ENCODE measurements around the gene MED15.
"Not testable (repeated sequence)": the region's sequence is repeated elsewhere in the genome, so short reads cannot be mapped to it uniquely, and the experiment has no call there.

The MED15 gene

DNA sequence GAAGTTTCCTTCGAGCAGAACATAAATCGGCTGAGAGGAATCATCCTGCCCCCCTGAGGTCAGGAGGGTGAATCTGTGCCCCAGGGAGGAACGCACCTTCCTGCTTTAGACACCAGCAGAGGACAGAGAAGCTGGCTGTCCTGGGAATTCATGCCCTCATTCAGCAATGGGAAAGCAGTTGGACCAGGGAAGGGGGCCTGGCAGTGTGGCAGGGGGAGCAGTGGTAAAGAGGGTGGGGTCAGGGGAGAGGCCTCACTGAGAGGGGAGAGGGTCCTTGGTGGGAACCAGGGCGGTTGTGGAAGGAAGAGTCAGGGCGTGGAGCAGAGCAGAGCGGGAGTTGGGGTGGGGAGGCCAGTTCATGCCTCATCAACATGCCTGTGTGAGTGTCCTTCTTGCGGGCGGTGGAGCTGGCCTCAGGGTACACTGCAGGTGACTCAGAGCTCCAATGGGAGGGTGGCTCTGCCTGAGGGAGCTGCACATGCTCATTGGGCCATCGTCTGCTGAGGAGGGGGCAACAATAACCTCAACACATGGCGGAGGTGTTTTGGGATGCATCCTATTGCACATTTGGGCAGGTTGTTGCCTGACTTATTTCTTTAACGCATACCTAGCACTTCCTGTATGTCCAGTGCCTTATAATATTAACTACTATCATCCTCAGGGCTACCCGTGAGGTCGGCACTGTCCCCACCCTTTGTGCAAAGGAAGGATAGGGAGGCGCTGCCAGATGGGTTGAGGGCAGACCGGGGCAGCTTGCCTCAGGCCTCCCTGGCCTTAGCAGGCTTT lies 23.2 kb downstream of the MED15 start:
- Mint-ChIP-seq H3K36me3 (peaks cover 74% of the 10 kb centered on the region), H3K4me3 (no peak overlapping the region), H3K27ac (peak overlapping the region; percentile 88), H3K4me1 (peaks cover 85% of the 10 kb centered on the region), H3K9me3 (no peaks in the 10 kb centered on the region)
- DNase-seq (ENCODE audit: low spot score in 2 of 2) (no peak), ATAC-seq (no peak)

DNA sequence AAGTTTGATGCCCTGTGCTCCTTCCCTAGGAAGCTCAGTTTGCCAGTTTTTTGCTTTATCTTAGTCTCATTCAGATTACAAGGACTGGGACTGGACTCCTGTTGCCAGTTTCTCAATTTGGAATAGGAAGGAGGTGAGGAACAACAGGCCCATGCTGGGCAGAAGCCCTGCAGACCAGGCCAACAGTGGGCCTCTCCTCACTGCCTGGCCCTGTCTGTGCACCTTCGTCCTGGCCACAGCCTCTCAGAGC lies 23.7 kb downstream of the MED15 start:
- Mint-ChIP-seq H3K4me1 (peaks cover 84% of the 10 kb centered on the region), H3K27ac (peak overlapping the region; percentile 97), H3K36me3 (peaks cover 69% of the 10 kb centered on the region), H3K4me3 (no peak overlapping the region), H3K9me3 (no peaks in the 10 kb centered on the region)
- DNase-seq (ENCODE audit: low spot score in 2 of 2) (no peak), ATAC-seq (no peak)

DNA sequence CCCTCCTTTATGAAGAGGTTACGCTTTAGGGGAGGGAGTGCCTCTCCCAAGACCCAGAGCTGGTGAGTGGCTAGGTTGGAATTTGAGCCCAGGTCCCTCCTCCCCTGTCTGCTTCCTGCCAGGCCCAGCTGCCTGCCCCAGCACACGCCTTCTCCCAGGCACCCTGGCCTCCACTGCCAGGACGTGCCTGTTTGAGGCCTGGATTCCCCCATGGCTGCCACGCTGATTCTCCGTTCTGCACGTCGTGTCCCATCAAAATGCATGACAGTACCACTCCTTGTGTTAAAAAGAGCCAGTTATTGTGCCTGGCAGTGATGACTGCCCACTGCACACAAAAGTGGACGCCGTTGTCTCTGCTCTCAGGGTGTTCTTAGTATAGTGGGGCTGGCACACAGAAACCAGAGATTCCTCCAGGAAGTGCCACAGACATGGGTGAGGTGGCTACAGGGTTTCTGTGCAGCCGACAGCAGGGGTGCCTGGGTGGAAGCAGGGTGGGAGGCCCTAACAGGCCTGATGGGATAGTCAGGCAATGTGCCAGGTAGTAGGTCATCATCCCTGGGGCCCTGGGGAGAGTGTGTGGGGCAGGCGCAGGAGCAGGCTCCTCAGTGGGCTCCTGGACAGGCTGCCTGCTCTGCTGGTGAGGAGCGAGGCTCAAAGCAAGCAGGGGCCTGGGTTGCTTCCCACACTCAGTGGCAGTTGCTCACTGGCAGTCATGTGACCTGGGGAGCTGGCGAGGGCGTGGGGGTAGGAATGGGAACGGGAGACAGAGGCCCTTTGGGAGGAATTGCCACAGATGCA lies 24.2 kb downstream of the MED15 start:
- Mint-ChIP-seq H3K36me3 (peaks cover 69% of the 10 kb centered on the region), H3K4me3 (no peak overlapping the region), H3K27ac (peak overlapping the region; percentile 97), H3K9me3 (no peaks in the 10 kb centered on the region), H3K4me1 (peaks cover 83% of the 10 kb centered on the region)
- ATAC-seq = peak; percentile 13
- DNase-seq (ENCODE audit: low spot score in 2 of 2) = no peak

DNA sequence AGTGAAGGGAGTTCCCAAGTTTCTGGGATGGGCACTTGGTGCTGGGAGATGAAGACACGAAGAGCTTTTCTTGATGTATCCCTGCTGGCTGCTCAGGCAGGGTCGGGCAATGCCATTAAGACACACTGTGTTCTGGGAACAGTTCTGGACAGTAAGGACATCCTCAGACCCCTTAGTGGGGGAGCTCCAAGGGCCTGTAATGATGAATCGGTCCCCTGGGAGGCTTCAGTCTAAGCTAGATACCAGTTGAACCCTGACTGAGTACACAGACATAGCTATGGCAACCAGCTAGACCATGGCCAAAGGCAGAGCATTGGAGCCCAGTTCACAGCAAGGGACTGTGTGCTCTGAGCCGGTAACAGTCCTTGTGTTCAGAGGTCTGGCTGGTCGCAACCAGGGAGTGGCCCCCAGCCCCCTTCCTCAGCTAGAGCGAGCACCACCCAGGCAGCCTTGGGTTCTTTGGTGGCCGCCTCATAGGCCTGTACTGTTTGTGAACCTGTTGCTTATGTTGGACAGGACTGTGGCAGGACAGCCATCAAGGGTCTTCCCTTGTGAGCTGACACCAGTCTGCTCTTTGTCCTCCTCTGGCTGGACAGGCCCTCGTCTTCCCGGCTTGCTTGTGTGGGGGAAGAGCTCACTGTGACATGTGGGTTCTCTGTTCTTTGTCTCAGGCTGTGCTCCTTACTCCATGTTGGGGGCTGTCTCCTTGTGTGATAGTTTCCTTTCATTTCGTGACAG lies 25.0 kb downstream of the MED15 start:
- Mint-ChIP-seq H3K36me3 (peaks cover 69% of the 10 kb centered on the region), H3K4me3 (peak overlapping the region; percentile 8), H3K4me1 (peaks cover 81% of the 10 kb centered on the region), H3K9me3 (no peaks in the 10 kb centered on the region), H3K27ac (peak overlapping the region; percentile 97)
- DNase-seq (ENCODE audit: low spot score in 2 of 2) (no peak), ATAC-seq (peak; percentile 11)

DNA sequence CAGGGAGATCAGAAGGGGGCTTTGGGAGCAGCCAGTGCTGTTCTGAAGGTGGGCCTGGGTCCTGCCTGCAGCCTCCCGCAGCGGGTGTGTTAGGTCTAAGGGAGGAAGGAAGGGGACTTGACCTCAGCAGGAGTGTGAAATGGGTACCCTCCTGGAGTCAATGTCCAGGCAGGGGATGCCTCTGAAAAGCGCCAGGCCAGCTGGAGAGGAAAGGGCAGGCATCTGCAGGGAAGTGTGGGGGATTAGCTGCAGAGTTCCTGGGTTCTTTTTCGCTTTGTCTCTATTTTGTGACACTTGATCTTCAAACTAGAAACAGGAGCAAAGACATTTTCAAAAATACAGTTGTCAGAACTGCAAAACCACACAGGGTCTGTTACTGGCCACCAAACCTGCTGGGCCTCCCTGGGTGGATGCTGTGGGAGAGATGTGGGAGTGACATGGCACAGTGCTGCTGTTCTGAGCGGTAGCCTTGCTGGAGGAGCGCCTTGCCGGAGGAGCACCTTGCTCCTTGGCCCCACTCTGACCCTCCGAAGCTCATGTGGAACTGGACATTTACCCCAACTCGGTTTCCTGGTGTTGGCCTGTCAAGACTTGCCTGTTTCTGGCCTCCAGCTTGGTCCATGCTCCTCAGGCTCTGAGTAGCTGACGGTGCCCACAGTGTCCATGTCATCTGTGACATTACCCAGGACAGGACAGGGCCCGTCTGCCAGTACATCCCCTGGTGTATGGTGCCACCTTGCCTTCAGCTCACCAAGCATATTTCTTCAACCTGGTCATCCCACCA lies 25.9 kb downstream of the MED15 start:
- DNase-seq (ENCODE audit: low spot score in 2 of 2) (no peak), ATAC-seq (no peak)
- H3K9me3 Mint-ChIP-seq = no peaks in the 10 kb centered on the region
- H3K27ac Mint-ChIP-seq = peak overlapping the region; percentile 97
- peaks cover 76% of the 10 kb centered on the region for H3K4me1 Mint-ChIP-seq
- peak overlapping the region; percentile 14 for H3K4me3 Mint-ChIP-seq
- H3K36me3 Mint-ChIP-seq = peaks cover 69% of the 10 kb centered on the region

DNA sequence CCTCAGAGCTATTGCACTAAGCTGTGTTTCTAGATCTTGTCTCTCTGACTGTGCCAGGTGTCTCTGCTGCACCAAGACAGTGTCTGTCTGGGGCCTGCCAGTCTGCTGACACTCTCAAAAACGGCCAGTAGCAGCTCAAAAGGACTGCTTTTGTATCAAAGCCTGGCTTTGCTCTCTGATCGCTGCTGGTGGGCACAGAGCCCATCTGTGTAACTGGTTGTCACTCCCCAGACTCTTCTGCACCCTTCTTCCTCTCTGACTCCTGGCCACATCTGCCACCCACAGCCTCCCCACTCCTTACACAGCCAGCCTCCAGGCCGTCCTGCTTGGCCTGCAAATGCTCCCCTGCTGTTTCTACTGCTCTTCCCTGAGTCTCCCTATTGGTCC lies 26.5 kb downstream of the MED15 start:
- Mint-ChIP-seq H3K27ac (peak overlapping the region; percentile 97), H3K4me3 (peak overlapping the region; percentile 14), H3K4me1 (peaks cover 70% of the 10 kb centered on the region), H3K9me3 (no peaks in the 10 kb centered on the region), H3K36me3 (peaks cover 69% of the 10 kb centered on the region)
- no peak for ATAC-seq
- no peak for DNase-seq (ENCODE audit: low spot score in 2 of 2)

DNA sequence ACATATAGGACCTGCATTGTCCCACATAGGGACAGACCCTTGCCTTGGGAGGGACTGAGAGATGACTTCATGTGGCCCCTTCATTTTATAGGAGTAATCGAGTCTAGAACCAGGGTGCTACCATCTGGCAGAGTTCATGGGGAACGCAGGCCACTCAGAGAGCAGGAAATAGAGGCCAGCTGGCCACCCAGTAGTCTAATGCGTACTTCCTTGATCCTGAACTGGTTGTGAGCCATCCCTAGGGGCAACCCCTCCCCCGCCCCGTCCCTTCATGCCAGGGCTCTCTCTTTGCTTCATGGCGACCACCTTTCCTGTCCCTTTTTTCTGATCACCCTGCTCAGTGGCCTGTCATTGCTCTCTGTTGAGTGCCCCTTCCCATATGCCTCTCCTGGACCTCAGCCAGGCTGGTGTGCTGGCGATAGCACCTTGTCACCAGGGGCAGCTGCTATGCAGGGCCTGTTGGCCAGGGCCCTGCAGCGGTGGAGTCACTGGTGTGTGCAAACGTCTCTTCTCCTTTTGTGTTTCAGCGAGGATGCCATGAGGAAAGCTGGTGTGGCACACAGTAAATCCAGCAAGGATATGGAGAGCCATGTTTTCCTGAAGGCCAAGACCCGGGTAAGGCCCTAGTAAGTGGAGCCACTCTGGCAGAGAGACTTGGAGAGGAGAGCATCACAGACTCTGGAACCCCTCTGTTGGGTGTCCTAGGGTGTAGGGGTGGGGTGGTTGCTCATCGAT lies 29.3 kb downstream of the MED15 start:
- no peak overlapping the region for H3K4me3 Mint-ChIP-seq
- peaks cover 78% of the 10 kb centered on the region for H3K36me3 Mint-ChIP-seq
- ATAC-seq = no peak
- DNase-seq (ENCODE audit: low spot score in 2 of 2) = no peak
- H3K4me1 Mint-ChIP-seq = peaks cover 52% of the 10 kb centered on the region
- H3K27ac Mint-ChIP-seq = peak overlapping the region; percentile 80
- no peaks in the 10 kb centered on the region for H3K9me3 Mint-ChIP-seq

DNA sequence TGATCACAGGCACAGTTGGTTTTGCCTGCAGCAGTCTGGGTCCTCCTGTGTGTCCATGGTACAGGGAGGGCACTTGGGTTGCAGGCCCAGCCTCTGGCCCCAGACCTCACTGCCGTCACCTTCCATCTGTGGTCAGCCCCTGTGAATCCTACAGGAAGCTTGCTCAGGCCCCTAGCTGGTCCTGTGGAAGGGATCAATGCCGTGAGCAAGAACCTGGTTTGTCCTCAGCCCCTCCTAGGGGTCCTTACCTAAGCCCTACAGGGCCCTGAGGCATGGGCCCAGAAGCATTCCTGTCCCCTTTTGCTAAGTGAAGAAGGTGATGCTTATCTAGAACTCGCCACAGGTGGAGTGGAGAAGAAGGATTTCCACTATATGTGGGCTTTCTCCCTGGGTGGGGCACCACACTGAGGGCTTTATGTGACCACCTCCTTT lies 29.9 kb downstream of the MED15 start:
- H3K27ac Mint-ChIP-seq = peak overlapping the region; percentile 80
- H3K4me3 Mint-ChIP-seq = no peak overlapping the region
- no peak for DNase-seq (ENCODE audit: low spot score in 2 of 2)
- ATAC-seq = no peak
- H3K4me1 Mint-ChIP-seq = peaks cover 46% of the 10 kb centered on the region
- H3K36me3 Mint-ChIP-seq = peaks cover 79% of the 10 kb centered on the region
- no peaks in the 10 kb centered on the region for H3K9me3 Mint-ChIP-seq

DNA sequence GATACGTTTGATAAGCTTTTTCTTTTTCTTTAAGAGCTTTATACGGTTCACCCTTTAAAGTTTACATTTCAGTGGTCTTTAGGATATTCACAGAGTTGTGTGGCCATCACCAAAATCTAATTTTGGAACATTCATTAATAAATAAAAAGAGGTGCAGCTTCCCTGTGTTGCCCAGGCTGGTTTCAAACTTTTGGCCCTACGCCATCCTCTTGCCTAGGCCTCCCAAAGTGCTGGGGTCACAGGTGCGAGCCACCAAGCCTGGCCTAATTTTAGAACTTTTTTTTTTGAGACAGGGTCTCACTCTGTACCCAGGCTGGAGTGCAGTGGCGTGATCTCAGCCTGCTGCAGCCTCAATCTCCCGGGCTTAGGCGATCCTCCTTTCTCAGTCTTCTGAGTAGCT lies 30.6 kb downstream of the MED15 start:
- no peak for ATAC-seq
- no peak for DNase-seq (ENCODE audit: low spot score in 2 of 2)
- H3K4me1 Mint-ChIP-seq = peaks cover 44% of the 10 kb centered on the region
- peaks cover 86% of the 10 kb centered on the region for H3K36me3 Mint-ChIP-seq
- peak overlapping the region; percentile 58 for H3K27ac Mint-ChIP-seq
- H3K4me3 Mint-ChIP-seq = no peak overlapping the region
- H3K9me3 Mint-ChIP-seq = no peaks in the 10 kb centered on the region

DNA sequence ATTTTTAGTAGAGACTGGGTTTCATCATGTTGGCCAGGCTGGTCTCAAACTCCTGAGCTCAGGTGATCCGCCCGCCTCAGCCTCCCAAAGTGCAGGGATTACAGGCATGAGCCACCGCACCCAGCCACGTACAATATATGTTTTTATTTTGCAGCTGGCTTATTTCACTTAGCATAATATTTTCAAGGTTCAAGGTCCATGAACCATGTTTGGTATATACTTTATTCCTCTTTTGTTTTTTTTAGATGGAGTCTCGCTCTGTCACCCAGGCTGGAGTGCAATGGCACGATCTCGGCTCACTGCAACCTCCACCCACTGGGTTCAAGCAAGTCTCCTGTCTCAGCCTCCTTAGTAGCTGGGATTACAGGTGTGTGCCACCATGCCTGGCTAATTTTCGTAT lies 31.5 kb downstream of the MED15 start:
- Mint-ChIP-seq H3K4me1 (peaks cover 37% of the 10 kb centered on the region), H3K36me3 (peaks cover 93% of the 10 kb centered on the region)
- DNase-seq (ENCODE audit: low spot score in 2 of 2); H3K27ac Mint-ChIP-seq; ATAC-seq; H3K4me3 Mint-ChIP-seq; H3K9me3 Mint-ChIP-seq: not testable (repeated sequence)

DNA sequence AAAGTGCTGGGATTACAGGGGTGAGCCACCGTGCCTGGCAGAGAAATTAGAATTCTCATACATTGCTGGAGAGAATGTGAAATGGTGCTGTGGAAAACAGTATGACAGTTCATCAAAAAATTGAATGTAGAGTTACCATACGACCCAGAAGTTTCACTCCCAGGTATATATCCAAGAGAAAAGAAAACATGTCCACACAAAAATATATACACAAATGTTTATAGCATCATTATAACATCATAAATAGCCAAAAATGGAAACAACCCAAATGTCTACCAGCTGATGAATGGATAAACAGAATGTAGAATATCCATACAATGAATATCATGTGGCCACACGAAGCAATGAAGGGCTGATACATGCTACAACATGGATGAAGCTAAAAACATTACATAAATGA lies 34.6 kb downstream of the MED15 start:
- peaks cover 92% of the 10 kb centered on the region for H3K36me3 Mint-ChIP-seq
- no peak overlapping the region for H3K4me3 Mint-ChIP-seq
- no peak for ATAC-seq
- peak overlapping the region; percentile 58 for H3K27ac Mint-ChIP-seq
- peaks cover 31% of the 10 kb centered on the region for H3K4me1 Mint-ChIP-seq
- H3K9me3 Mint-ChIP-seq = no peaks in the 10 kb centered on the region
- no peak for DNase-seq (ENCODE audit: low spot score in 2 of 2)

DNA sequence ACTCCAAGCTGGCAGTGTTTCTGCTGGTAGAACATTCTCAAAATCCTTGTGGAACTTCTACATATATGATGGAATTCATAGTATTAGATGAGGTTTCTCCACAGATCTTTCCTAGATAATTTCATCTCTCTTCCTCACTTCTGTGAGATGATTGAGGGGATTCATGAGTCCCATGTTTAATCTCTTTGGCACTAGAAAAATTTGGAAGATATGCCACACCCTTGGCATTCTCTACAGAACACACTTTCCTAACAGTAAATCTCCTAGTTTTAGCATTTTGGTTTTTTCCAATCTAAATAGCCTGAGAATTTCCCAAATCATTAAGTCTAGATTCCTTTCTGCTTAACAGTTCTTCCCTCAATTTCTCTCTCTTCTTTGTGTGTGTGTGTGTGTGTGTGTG lies 35.3 kb downstream of the MED15 start:
- Mint-ChIP-seq H3K36me3 (peaks cover 86% of the 10 kb centered on the region), H3K9me3 (no peaks in the 10 kb centered on the region), H3K4me3 (no peak overlapping the region), H3K27ac (peak overlapping the region; percentile 58), H3K4me1 (peaks cover 26% of the 10 kb centered on the region)
- DNase-seq (ENCODE audit: low spot score in 2 of 2) (no peak), ATAC-seq (no peak)

DNA sequence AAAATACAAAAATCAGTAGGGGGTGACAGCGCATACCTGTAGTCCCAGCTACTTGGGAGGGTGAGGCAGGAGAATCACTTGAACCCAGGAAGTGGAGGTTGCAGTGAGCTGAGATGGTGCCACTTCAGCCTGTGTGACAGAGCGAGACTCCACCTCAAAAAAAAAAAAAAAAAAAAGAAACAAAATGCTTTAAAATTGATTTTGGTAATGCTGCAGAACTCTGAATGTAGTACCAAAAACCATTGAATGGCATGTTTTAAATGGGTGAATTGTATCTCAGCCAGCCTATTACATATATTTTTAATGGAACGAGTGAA lies 37.9 kb downstream of the MED15 start:
- not testable (repeated sequence) for H3K9me3 Mint-ChIP-seq; ATAC-seq; H3K4me3 Mint-ChIP-seq; DNase-seq (ENCODE audit: low spot score in 2 of 2)
- Mint-ChIP-seq H3K27ac (peak overlapping the region; percentile 77), H3K36me3 (peaks cover 67% of the 10 kb centered on the region), H3K4me1 (peaks cover 48% of the 10 kb centered on the region)

DNA sequence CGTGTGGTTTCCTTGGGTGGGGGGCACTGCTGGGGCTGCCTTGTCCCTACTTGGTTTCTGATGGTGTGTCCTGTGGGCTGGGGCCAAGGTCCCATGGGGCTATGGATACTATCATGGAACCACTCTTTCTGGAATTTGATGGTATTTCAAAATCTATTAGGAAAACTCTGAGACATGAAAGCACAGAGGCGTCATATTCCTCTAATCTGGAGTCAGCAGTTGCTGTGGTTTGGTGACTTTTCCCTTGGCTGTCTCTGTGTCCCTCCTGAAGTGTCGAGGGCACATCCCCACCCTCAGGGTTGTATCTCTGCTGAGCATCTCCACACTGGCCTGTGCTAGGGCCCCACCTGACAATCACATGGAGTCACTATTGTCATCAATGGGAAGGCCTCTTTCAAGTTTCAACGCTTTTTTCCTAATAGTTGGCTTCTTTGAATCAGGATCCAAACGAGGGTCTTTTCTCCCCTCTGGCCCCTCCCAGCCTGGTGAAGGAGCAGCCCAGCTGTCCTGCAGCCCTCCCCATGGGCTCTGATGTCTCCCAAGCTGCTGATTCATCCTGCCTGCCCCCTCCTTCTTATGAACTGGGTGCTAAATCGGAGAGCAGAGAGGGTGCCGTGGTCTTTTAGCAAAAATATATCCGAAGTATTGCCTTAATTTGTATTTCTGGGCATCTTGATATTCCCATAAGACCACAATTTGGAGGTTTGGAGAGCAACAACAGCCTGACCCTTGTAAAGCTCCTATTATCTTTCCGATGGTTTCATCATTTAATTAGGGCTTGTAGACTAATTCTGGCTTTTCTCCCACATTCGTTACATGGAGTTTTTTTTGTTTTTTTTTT lies 38.5 kb downstream of the MED15 start:
- no peaks in the 10 kb centered on the region for H3K9me3 Mint-ChIP-seq
- H3K4me3 Mint-ChIP-seq = no peak overlapping the region
- peaks cover 60% of the 10 kb centered on the region for H3K36me3 Mint-ChIP-seq
- ATAC-seq = no peak
- DNase-seq (ENCODE audit: low spot score in 2 of 2) = no peak
- peak overlapping the region; percentile 77 for H3K27ac Mint-ChIP-seq
- peaks cover 54% of the 10 kb centered on the region for H3K4me1 Mint-ChIP-seq
